ENCODE measurements around the gene SHISA6.

Gene SHISA6

GRCh38 chr17:11561702-11562101, 320.7 kb downstream of the SHISA6 start:
- H3K9ac ChIP-seq (ENCODE audit: low read length) = no peak overlapping the region
- no peak overlapping the region for H3K27ac ChIP-seq (ENCODE audit: low read depth, low read length)

GRCh38 chr17:11564589-11565380, 323.8 kb downstream of the SHISA6 start:
- Histone ChIP-seq H3K27ac (ENCODE audit: low read depth, low read length) (no peak overlapping the region), H3K36me3 (ENCODE audit: control insufficient read depth, insufficient read depth, low read length) (no peaks in the 10 kb centered on the region), H3K4me3 (ENCODE audit: low read length) (no peak overlapping the region), H3K4me1 (ENCODE audit: control insufficient read depth, insufficient read depth, low read length) (no peaks in the 10 kb centered on the region), H3K27me3 (ENCODE audit: control insufficient read depth, insufficient read depth, low read length) (no peaks in the 10 kb centered on the region), H3K9ac (ENCODE audit: low read length) (no peak overlapping the region)

More at GRCh38 chr17:11561702-11562101, 320.7 kb downstream of the SHISA6 start:
- Histone ChIP-seq H3K27me3 (ENCODE audit: control insufficient read depth, insufficient read depth, low read length) (no peaks in the 10 kb centered on the region), H3K4me1 (ENCODE audit: control insufficient read depth, insufficient read depth, low read length) (no peaks in the 10 kb centered on the region), H3K4me3 (ENCODE audit: low read length) (no peak overlapping the region), H3K36me3 (ENCODE audit: control insufficient read depth, insufficient read depth, low read length) (no peaks in the 10 kb centered on the region)

- no peak overlapping the region for H3K27ac ChIP-seq (ENCODE audit: low read depth, low read length)
- no peak overlapping the region for H3K9ac ChIP-seq (ENCODE audit: low read length)
- no peaks in the 10 kb centered on the region for H3K36me3 ChIP-seq (ENCODE audit: control insufficient read depth, insufficient read depth, low read length)
- H3K4me1 ChIP-seq (ENCODE audit: control insufficient read depth, insufficient read depth, low read length) = no peaks in the 10 kb centered on the region
- H3K27me3 ChIP-seq (ENCODE audit: control insufficient read depth, insufficient read depth, low read length) = no peaks in the 10 kb centered on the region
- no peak overlapping the region for H3K4me3 ChIP-seq (ENCODE audit: low read length)
These were observed 324.6 kb downstream of the SHISA6 start for GRCh38 chr17:11565591-11565990.

- H3K4me1 ChIP-seq (ENCODE audit: control insufficient read depth, insufficient read depth, low read length) = no peaks in the 10 kb centered on the region
- H3K36me3 ChIP-seq (ENCODE audit: control insufficient read depth, insufficient read depth, low read length) = no peaks in the 10 kb centered on the region
- H3K4me3 ChIP-seq (ENCODE audit: low read length) = no peak overlapping the region
- H3K27ac ChIP-seq (ENCODE audit: low read depth, low read length) = no peak overlapping the region
- H3K9ac ChIP-seq (ENCODE audit: low read length) = no peak overlapping the region
- no peaks in the 10 kb centered on the region for H3K27me3 ChIP-seq (ENCODE audit: control insufficient read depth, insufficient read depth, low read length)
These were observed 338.0 kb downstream of the SHISA6 start for GRCh38 chr17:11578998-11579397.

- Histone ChIP-seq H3K27me3 (ENCODE audit: control insufficient read depth, insufficient read depth, low read length) (no peaks in the 10 kb centered on the region), H3K4me1 (ENCODE audit: control insufficient read depth, insufficient read depth, low read length) (no peaks in the 10 kb centered on the region), H3K27ac (ENCODE audit: low read depth, low read length) (no peak overlapping the region), H3K36me3 (ENCODE audit: control insufficient read depth, insufficient read depth, low read length) (no peaks in the 10 kb centered on the region), H3K4me3 (ENCODE audit: low read length) (no peak overlapping the region), H3K9ac (ENCODE audit: low read length) (no peak overlapping the region)
These were observed 339.7 kb downstream of the SHISA6 start for GRCh38 chr17:11580677-11581076.

- no peaks in the 10 kb centered on the region for H3K4me1 ChIP-seq (ENCODE audit: control insufficient read depth, insufficient read depth, low read length)
- no peaks in the 10 kb centered on the region for H3K27me3 ChIP-seq (ENCODE audit: control insufficient read depth, insufficient read depth, low read length)
- no peak overlapping the region for H3K4me3 ChIP-seq (ENCODE audit: low read length)
- H3K9ac ChIP-seq (ENCODE audit: low read length) = no peak overlapping the region
- H3K27ac ChIP-seq (ENCODE audit: low read depth, low read length) = no peak overlapping the region
- no peaks in the 10 kb centered on the region for H3K36me3 ChIP-seq (ENCODE audit: control insufficient read depth, insufficient read depth, low read length)
These were observed 341.2 kb downstream of the SHISA6 start for GRCh38 chr17:11582217-11582616.

GRCh38 chr17:11583306-11583992, 342.4 kb downstream of the SHISA6 start:
- Histone ChIP-seq H3K27ac (ENCODE audit: low read depth, low read length) (no peak overlapping the region), H3K4me3 (ENCODE audit: low read length) (no peak overlapping the region), H3K4me1 (ENCODE audit: control insufficient read depth, insufficient read depth, low read length) (no peaks in the 10 kb centered on the region), H3K27me3 (ENCODE audit: control insufficient read depth, insufficient read depth, low read length) (no peaks in the 10 kb centered on the region), H3K36me3 (ENCODE audit: control insufficient read depth, insufficient read depth, low read length) (no peaks in the 10 kb centered on the region), H3K9ac (ENCODE audit: low read length) (no peak overlapping the region)

GRCh38 chr17:11589716-11590115, 348.7 kb downstream of the SHISA6 start:
- Histone ChIP-seq H3K9ac (ENCODE audit: low read length) (no peak overlapping the region), H3K27me3 (ENCODE audit: control insufficient read depth, insufficient read depth, low read length) (no peaks in the 10 kb centered on the region), H3K4me3 (ENCODE audit: low read length) (no peak overlapping the region), H3K36me3 (ENCODE audit: control insufficient read depth, insufficient read depth, low read length) (no peaks in the 10 kb centered on the region), H3K27ac (ENCODE audit: low read depth, low read length) (no peak overlapping the region), H3K4me1 (ENCODE audit: control insufficient read depth, insufficient read depth, low read length) (no peaks in the 10 kb centered on the region)

- Histone ChIP-seq H3K4me1 (ENCODE audit: control insufficient read depth, insufficient read depth, low read length) (no peaks in the 10 kb centered on the region), H3K36me3 (ENCODE audit: control insufficient read depth, insufficient read depth, low read length) (no peaks in the 10 kb centered on the region), H3K4me3 (ENCODE audit: low read length) (peak within 1 kb of the TSS; percentile 72), H3K9ac (ENCODE audit: low read length) (no peak within 1 kb of the TSS), H3K27me3 (ENCODE audit: control insufficient read depth, insufficient read depth, low read length) (no peaks in the 10 kb centered on the region), H3K27ac (ENCODE audit: low read depth, low read length) (peak within 1 kb of the TSS; percentile 12)
These were observed 357.5 kb downstream of the SHISA6 start, which contains the start of gene DNAH9 for GRCh38 chr17:11598274-11599221. TSS of gene DNAH9 (plus strand) at chr17:11598470. CDS start at chr17:11598499, 29 bp downstream.

GRCh38 chr17:11601661-11602060, 360.6 kb downstream of the SHISA6 start:
- H3K4me1 ChIP-seq (ENCODE audit: control insufficient read depth, insufficient read depth, low read length) = no peaks in the 10 kb centered on the region
- H3K9ac ChIP-seq (ENCODE audit: low read length) = no peak overlapping the region
- no peaks in the 10 kb centered on the region for H3K36me3 ChIP-seq (ENCODE audit: control insufficient read depth, insufficient read depth, low read length)
- no peak overlapping the region for H3K27ac ChIP-seq (ENCODE audit: low read depth, low read length)
- H3K27me3 ChIP-seq (ENCODE audit: control insufficient read depth, insufficient read depth, low read length) = no peaks in the 10 kb centered on the region
- no peak overlapping the region for H3K4me3 ChIP-seq (ENCODE audit: low read length)

- Histone ChIP-seq H3K27me3 (ENCODE audit: control insufficient read depth, insufficient read depth, low read length) (no peaks in the 10 kb centered on the region), H3K36me3 (ENCODE audit: control insufficient read depth, insufficient read depth, low read length) (no peaks in the 10 kb centered on the region), H3K4me1 (ENCODE audit: control insufficient read depth, insufficient read depth, low read length) (peaks cover 3% of the 10 kb centered on the region), H3K4me3 (ENCODE audit: low read length) (no peak overlapping the region), H3K9ac (ENCODE audit: low read length) (no peak overlapping the region), H3K27ac (ENCODE audit: low read depth, low read length) (peak overlapping the region; percentile 42)
These were observed 367.4 kb downstream of the SHISA6 start for GRCh38 chr17:11608396-11608795.

GRCh38 chr17:11610999-11611566, 370.1 kb downstream of the SHISA6 start:
- Histone ChIP-seq H3K27me3 (ENCODE audit: control insufficient read depth, insufficient read depth, low read length) (no peaks in the 10 kb centered on the region), H3K9ac (ENCODE audit: low read length) (no peak overlapping the region)

More at GRCh38 chr17:11610999-11611566, 370.1 kb downstream of the SHISA6 start:
- H3K27ac ChIP-seq (ENCODE audit: low read depth, low read length) = no peak overlapping the region
- no peaks in the 10 kb centered on the region for H3K36me3 ChIP-seq (ENCODE audit: control insufficient read depth, insufficient read depth, low read length)
- H3K4me1 ChIP-seq (ENCODE audit: control insufficient read depth, insufficient read depth, low read length) = peaks cover 3% of the 10 kb centered on the region
- no peak overlapping the region for H3K4me3 ChIP-seq (ENCODE audit: low read length)
